ENCODE results near the gene RBM39. TPM values are rescaled to one million over a fixed set of nuclear protein-coding genes. Genes with fewer than 3 reads are reported as not detected.
A peak's percentile ranks its signal among the peaks of the same experiment; 100 is the strongest.
"Not testable (repeated sequence)": the region's sequence is repeated elsewhere in the genome, so short reads cannot be mapped to it uniquely, and the experiment has no call there.

RBM39 gene
- total and polyA plus RNA-seq, 2 experiments from 2014 or later: 247 to 270 TPM

- Histone ChIP-seq H3K27me3 (replicated peaks; ENCODE audit: insufficient read depth) (no peaks in the 10 kb centered on the region), H3K4me1 (ENCODE audit: insufficient read depth) (no peaks in the 10 kb centered on the region), H3K79me2 (ENCODE audit: insufficient read depth) (0 out of 2 replicates have a peak, but pooled peaks cover 4% of the 10 kb centered on the region), H3F3A (ENCODE audit: insufficient read depth) (no peaks in the 10 kb centered on the region), H3K9ac (no peak overlapping the region), H3K4me2 (ENCODE audit: unreplicated experiment) (no peak overlapping the region), H3K9me3 (ENCODE audit: low read depth) (no peaks in the 10 kb centered on the region), H3K4me3 (no peak overlapping the region), H3K9me2 (ENCODE audit: insufficient read depth) (no peaks in the 10 kb centered on the region), H2AFZ (no peak overlapping the region), H4K20me1 (ENCODE audit: insufficient read depth) (no peaks in the 10 kb centered on the region), H3K36me3 (ENCODE audit: low read depth) (peaks cover 8% of the 10 kb centered on the region), H3K27ac (no peak overlapping the region)
- TF ChIP-seq EZH2 (IDR thresholded peaks at IDR 0.05; ENCODE audit: insufficient read depth, poor library complexity, severe bottlenecking) (no peak), EZH2phosphoT487 (IDR thresholded peaks at IDR 0.05; ENCODE audit: insufficient read depth, low read depth) (no peak)
- in situ Hi-C loops (cut with MboI): no loop called here
- WGBS, 2 experiments (ENCODE audit: low coverage in 1 of 2, low lambda C conversion rate in 2 of 2, missing lambda C conversion rate in 2 of 2): 71 to 77% methylated on average over 4 of the region's 4 CpGs
- no peak for DNase-seq
Observed at GRCh38 chr20:35690265-35690664, 51.8 kb downstream of the RBM39 start.

GRCh38 chr20:35686872-35687271 is 55.2 kb downstream of the RBM39 start:
- H3K79me2 ChIP-seq (ENCODE audit: insufficient read depth); H4K20me1 ChIP-seq (ENCODE audit: insufficient read depth); H3K4me1 ChIP-seq (ENCODE audit: insufficient read depth); H3K4me2 ChIP-seq (ENCODE audit: unreplicated experiment); H3F3A ChIP-seq (ENCODE audit: insufficient read depth); in situ Hi-C loops (cut with MboI); H3K27ac ChIP-seq; H3K9me2 ChIP-seq (ENCODE audit: insufficient read depth); H2AFZ ChIP-seq; H3K9me3 ChIP-seq (ENCODE audit: low read depth); H3K9ac ChIP-seq; H3K27me3 ChIP-seq (replicated peaks; ENCODE audit: insufficient read depth); H3K4me3 ChIP-seq: not testable (repeated sequence)
- peaks cover 13% of the 10 kb centered on the region for H3K36me3 ChIP-seq (ENCODE audit: low read depth)
- DNase-seq: peak; percentile 32
- WGBS, 2 experiments (ENCODE audit: low coverage in 1 of 2, low lambda C conversion rate in 2 of 2, missing lambda C conversion rate in 2 of 2): 86 to 90% methylated on average over 10 to 11 of the region's 11 CpGs

- H3K4me2 ChIP-seq (ENCODE audit: unreplicated experiment); in situ Hi-C loops (cut with MboI); H3K27me3 ChIP-seq (replicated peaks; ENCODE audit: insufficient read depth); H3K4me3 ChIP-seq; H3K27ac ChIP-seq; H3K9me2 ChIP-seq (ENCODE audit: insufficient read depth); H3F3A ChIP-seq (ENCODE audit: insufficient read depth); H3K79me2 ChIP-seq (ENCODE audit: insufficient read depth); H4K20me1 ChIP-seq (ENCODE audit: insufficient read depth); H2AFZ ChIP-seq; H3K9ac ChIP-seq; H3K9me3 ChIP-seq (ENCODE audit: low read depth); DNase-seq; H3K4me1 ChIP-seq (ENCODE audit: insufficient read depth): not testable (repeated sequence)
- H3K36me3 ChIP-seq (ENCODE audit: low read depth): peaks cover 14% of the 10 kb centered on the region
- 91 to 94% methylated on average over 9 of the region's 9 CpGs for WGBS, 2 experiments (ENCODE audit: low coverage in 1 of 2, low lambda C conversion rate in 2 of 2, missing lambda C conversion rate in 2 of 2)
Observed at GRCh38 chr20:35685368-35685767, 56.7 kb downstream of the RBM39 start.

DNA sequence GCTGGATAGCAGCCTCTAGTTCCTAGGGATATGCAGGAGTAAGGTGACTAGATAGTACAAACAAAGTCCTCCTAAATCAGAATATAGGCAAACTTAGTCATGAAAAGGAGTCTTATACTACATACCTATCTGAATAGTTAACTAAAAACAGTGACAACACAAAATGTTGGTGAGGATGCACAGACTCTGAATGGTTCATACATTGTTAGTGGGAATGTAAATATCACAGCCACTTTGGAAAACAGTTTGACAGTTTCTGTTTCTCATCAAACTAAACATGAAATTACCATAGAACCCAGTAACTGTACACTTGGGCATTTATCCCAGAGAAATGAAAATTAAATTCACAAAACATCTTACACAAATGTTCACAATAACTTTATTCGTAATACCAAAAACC is 60.1 kb downstream of the RBM39 start:
- Histone ChIP-seq H3K79me2 (ENCODE audit: insufficient read depth) (no peaks in the 10 kb centered on the region), H3K36me3 (ENCODE audit: low read depth) (peaks cover 6% of the 10 kb centered on the region; the same call in 1 of the 2 replicates), H3K4me3 (no peak overlapping the region), H3K9me2 (ENCODE audit: insufficient read depth) (no peaks in the 10 kb centered on the region), H3K9ac (no peak overlapping the region), H3K9me3 (ENCODE audit: low read depth) (no peaks in the 10 kb centered on the region), H3K4me1 (ENCODE audit: insufficient read depth) (no peaks in the 10 kb centered on the region), H3K4me2 (ENCODE audit: unreplicated experiment) (no peak overlapping the region), H2AFZ (no peak overlapping the region), H3K27me3 (replicated peaks; ENCODE audit: insufficient read depth) (no peaks in the 10 kb centered on the region), H4K20me1 (ENCODE audit: insufficient read depth) (no peaks in the 10 kb centered on the region), H3K27ac (no peak overlapping the region), H3F3A (ENCODE audit: insufficient read depth) (no peaks in the 10 kb centered on the region)
- WGBS, 2 experiments (ENCODE audit: low coverage in 1 of 2, low lambda C conversion rate in 2 of 2, missing lambda C conversion rate in 2 of 2): 96% methylated on average over 1 of the region's 1 CpG
- DNase-seq: no peak
- in situ Hi-C loops (cut with MboI): no loop called here
- no peak for TF ChIP-seq EZH2phosphoT487 (IDR thresholded peaks at IDR 0.05; ENCODE audit: insufficient read depth, low read depth)

DNA sequence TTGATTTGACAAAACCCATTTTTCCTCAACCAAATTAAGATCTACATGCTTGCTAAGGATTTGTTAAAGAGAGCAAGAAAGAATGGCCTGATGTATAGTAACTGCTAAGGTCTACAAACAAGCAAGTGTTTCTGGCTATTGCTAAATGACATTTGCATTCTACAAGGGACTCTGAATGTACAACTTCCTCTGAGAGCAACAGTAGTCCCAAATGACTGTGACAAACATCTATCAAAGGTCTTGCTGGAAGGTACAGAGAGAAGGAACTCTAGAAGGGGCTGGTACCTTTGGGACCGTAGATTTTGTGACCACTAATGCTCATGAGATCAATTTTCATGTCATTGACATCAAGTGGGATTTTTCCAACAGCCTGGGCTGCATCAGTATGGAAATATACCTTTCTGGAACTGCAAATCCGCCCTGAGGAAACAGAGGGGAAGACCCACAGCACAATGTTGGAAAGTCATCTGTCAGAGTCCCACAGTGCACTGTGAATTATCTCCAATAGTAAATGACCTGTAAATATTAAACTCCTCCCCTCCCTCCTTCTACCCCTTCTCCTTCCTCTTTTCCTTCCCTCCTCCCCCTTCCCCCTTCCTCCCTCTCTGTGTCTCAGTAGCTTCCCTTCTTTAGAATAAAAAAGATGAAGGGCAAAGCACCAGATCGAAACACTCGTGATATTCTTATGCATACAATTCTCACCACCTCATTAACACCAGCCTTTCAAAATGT is 61.4 kb downstream of the RBM39 start:
- H4K20me1 ChIP-seq (ENCODE audit: insufficient read depth): no peaks in the 10 kb centered on the region
- H3K4me2 ChIP-seq (ENCODE audit: unreplicated experiment): no peak overlapping the region
- no peaks in the 10 kb centered on the region for H3K79me2 ChIP-seq (ENCODE audit: insufficient read depth)
- TF ChIP-seq EZH2 (IDR thresholded peaks at IDR 0.05; ENCODE audit: insufficient read depth, poor library complexity, severe bottlenecking): no peak
- TF ChIP-seq EZH2phosphoT487 (IDR thresholded peaks at IDR 0.05; ENCODE audit: insufficient read depth, low read depth): no peak
- H3F3A ChIP-seq (ENCODE audit: insufficient read depth): no peaks in the 10 kb centered on the region
- no peak overlapping the region for H2AFZ ChIP-seq
- H3K9me2 ChIP-seq (ENCODE audit: insufficient read depth): no peaks in the 10 kb centered on the region
- 76 to 79% methylated on average over 4 of the region's 4 CpGs for WGBS, 2 experiments (ENCODE audit: low coverage in 1 of 2, low lambda C conversion rate in 2 of 2, missing lambda C conversion rate in 2 of 2)
- DNase-seq: no peak
- no peaks in the 10 kb centered on the region for H3K4me1 ChIP-seq (ENCODE audit: insufficient read depth)
- no peak overlapping the region for H3K4me3 ChIP-seq
- H3K9me3 ChIP-seq (ENCODE audit: low read depth): no peaks in the 10 kb centered on the region
- no peak overlapping the region for H3K27ac ChIP-seq
- H3K27me3 ChIP-seq (replicated peaks; ENCODE audit: insufficient read depth): no peaks in the 10 kb centered on the region
- H3K36me3 ChIP-seq (ENCODE audit: low read depth): peaks cover 6% of the 10 kb centered on the region; the same call in 1 of the 2 replicates
- in situ Hi-C loops (cut with MboI): no loop called here
- no peak overlapping the region for H3K9ac ChIP-seq
